Activated CD4-positive, alpha-beta T cell treated with anti-CD3 and anti-CD28 coated beads for 48 hours (primary cell): ENCODE data around the gene ZKSCAN8.

Experiments used
- DNase-seq: peaks from one replicate; pipeline ENCODE4 v3.0.0-alpha.2; 2020

ZKSCAN8 gene

DNA sequence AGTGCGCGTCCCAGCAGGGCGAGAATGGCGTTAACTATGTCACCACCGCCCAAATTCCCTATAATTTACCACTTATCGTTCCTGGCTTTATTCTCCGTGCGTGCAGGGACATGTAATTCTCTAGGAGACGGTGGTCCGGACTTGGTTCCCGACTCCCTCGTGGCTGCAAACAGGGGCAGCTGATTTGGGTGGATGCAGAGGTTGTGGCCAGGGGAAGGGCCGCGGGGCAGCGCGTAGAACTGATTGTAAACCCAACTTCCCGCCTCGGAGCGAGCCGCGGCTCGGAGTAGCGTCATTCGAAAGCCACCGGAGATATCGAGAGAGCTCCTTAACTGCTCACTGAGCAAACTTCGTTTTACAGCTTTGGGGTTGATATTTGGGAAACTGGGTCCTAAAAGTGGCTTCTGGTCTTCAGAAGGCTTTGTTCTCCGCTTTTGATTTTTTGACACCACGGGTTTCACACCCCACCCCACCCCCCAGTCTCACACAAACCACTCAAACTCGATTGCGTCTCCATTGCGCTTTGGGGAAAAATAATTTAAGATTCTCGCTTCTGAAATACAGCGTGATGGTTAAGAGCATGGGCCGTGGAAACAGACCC, 65.9 kb downstream of the ZKSCAN8 start:
- peak; percentile 48 for DNase-seq

DNA sequence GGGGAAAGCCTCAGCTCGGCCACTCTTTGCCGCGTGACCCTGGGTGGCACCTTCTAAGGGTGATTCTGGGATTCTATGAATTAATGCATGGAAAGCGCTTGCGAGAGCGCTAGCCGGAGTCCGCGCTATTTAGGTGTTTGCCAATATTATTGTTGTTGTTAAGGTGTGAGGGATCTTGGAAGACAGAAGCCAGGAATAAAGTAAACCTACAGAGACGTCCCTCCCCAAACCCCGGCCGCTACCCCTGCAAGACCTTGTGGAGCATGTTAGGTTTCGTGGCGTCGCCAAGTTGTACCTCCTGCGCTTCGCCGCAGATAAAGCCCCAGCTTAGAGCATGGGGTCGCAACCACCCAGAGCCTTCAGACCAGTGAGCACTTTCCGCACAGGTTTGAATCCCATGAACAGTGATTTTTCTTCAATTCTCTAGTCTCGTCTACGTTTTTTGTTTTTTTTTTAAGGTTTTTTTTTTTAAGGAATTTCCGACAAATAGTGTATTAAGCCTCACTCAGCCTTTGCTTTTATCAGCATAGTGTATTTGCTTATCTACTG, 66.5 kb downstream of the ZKSCAN8 start:
- DNase-seq, result no peak
